Fibroblast of pulmonary artery (primary cell): ENCODE data around the gene EZH1.

Source experiments
- DNase-seq: peaks from one replicate; pipeline ENCODE4 v3.0.0-alpha.2; 2010; ENCODE audit warnings: low read depth
- H3K4me3 ChIP-seq: replicated peaks from 2 replicates; pipeline ENCODE4 v1.5.1; 2011; ENCODE audit warnings: low read depth, mild to moderate bottlenecking, control low read depth, low read length, moderate library complexity
- CTCF ChIP-seq: IDR thresholded peaks from 2 replicates; pipeline ENCODE4 v1.5.1; 2011; ENCODE audit warnings: mild to moderate bottlenecking, control low read depth, low read length, inconsistent platforms; ENCODE audit errors: missing control alignments

The EZH1 gene

GRCh38 chr17:42691021-42691545 is 53.8 kb downstream of the EZH1 start:
- DNase-seq: no peak
- no peak for TF ChIP-seq CTCF
- H3K4me3 ChIP-seq: no peak overlapping the region

GRCh38 chr17:42690596-42690995 is 54.2 kb downstream of the EZH1 start:
- DNase-seq: no peak
- no peak overlapping the region for H3K4me3 ChIP-seq
- no peak for TF ChIP-seq CTCF

GRCh38 chr17:42687707-42688320 is 57.0 kb downstream of the EZH1 start:
- no peak for TF ChIP-seq CTCF
- no peak for DNase-seq
- no peak overlapping the region for H3K4me3 ChIP-seq

DNA sequence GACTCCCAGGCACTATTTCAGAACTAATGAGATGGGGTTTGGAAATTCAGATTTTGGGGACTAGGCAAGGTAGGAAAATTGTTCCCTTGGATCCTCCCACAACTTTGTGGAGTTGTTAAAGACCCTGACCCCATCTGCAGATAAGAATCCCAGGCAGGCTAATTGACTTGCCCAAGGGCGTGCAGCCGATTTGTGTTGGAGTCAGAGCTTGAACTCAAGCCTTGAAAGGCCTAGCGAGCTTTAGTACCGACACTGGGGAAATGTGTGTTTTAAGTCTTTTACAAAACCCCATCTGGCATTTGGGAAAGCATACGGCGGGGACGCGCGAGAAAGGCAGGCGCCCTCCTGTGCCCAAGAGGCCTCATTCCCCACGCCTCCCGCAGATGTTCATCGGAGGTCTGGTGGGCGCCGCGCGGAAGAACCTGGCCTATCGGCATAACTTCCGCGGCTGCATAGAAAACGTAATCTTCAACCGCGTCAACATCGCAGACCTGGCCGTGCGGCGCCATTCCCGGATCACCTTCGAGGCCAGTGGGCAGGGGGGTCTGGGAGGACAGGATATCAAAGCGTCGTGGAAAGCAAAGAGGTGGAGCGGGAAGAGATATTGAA is 58.2 kb downstream of the EZH1 start:
- no peak for DNase-seq
- H3K4me3 ChIP-seq: no peak overlapping the region
- TF ChIP-seq CTCF: no peak

DNA sequence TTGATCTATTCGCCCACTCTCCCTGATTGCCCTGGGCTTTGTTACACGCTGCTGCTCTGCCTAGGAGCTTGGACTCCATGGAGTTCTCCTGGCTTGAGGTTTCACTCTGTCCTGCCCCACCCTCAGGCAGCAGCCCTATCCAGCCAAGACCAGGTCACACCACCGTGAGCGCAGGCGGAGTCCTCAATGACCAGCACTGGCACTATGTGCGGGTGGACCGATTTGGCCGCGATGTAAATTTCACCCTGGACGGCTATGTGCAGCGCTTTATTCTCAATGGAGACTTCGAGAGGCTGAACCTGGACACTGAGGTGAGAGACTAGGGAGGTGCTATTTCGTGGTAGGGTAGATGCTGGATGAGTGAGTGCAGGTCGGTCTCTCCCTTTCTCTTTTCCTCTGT is 59.0 kb downstream of the EZH1 start:
- H3K4me3 ChIP-seq: no peak overlapping the region
- no peak for DNase-seq
- no peak for TF ChIP-seq CTCF

DNA sequence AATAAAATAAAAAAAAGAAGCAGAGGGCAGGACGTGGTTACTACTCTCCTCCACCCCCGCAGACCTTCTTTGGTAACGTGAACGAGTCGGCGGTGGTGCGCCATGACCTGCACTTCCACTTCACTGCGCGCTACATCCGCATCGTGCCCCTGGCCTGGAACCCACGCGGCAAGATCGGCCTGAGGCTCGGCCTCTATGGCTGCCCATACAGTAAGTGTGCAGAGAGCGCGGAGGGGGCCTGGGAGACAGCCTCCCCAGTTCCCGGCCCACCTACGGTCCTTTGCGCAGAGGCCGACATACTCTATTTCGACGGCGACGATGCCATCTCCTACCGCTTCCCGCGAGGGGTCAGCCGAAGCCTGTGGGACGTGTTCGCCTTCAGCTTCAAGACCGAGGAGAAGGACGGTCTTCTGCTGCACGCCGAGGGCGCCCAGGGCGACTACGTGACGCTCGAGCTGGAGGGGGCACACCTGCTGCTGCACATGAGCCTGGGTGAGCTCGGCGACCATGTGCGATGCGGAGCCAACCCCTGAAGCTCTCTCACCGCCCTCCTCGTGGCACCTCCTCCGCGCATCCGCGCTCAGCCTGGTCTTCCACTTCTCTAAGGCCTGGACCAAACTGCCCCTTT is 59.8 kb downstream of the EZH1 start:
- H3K4me3 ChIP-seq: no peak overlapping the region
- DNase-seq: no peak
- no peak for TF ChIP-seq CTCF
